H1 (cell line): ENCODE measurements around the gene PHC3. TPM values are rescaled to one million over a fixed set of nuclear protein-coding genes. Genes with fewer than 3 reads are reported as not detected.

Experiments
- CTCF ChIA-PET: fragments of 300-600 bp; sonication (Branson Sonifier 250); formaldehyde crosslinking; loops from one replicate; lab custom pipeline; 2021; ENCODE audit not compliant: partially characterized antibody; lab: Charles Lee
- POLR2A ChIA-PET: fragments of 300-600 bp; sonication (Branson Sonifier 250); formaldehyde crosslinking; loops from one replicate; lab custom pipeline; 2021; ENCODE audit warnings: inconsistent platforms; ENCODE audit not compliant: partially characterized antibody; lab: Charles Lee
- DNase-seq, 2 experiments: peaks; one replicate each; pipeline versions ENCODE4 v3.0.0 to v3.0.0-alpha.2; 2010 to 2022; ENCODE audit warnings: low spot score in 2 of 2, low read depth in 1 of 2, mixed read lengths in 1 of 2
- FAIRE-seq: peaks from 2 replicates; lab custom pipeline; 2011; peaks lifted over from hg19 to GRCh38; lab: Jason Lieb, UNC
- H2AFZ ChIP-seq: 2 replicates; pipeline ENCODE4 v1.8.1; 2012; ENCODE audit warnings: low read length, inconsistent platforms
- H2AK5ac ChIP-seq: 2 replicates; pipeline ENCODE4 v1.6.1; 2013; ENCODE audit warnings: low read depth, low read length
- H2BK120ac ChIP-seq: replicated peaks from 2 replicates; pipeline ENCODE3; 2013; ENCODE audit warnings: low read depth, low read length, inconsistent platforms
- H2BK12ac ChIP-seq: 2 replicates; pipeline ENCODE4 v1.6.1; 2013; ENCODE audit warnings: low read depth, low read length
- H2BK15ac ChIP-seq: 2 replicates; pipeline ENCODE4 v1.6.1; 2013; ENCODE audit warnings: low read length
- H2BK20ac ChIP-seq: 2 replicates; pipeline ENCODE4 v1.6.1; 2013; ENCODE audit warnings: low read length
- H2BK5ac ChIP-seq: 2 replicates; pipeline ENCODE4 v1.6.1; 2013; ENCODE audit warnings: low read depth, low read length
- H3K14ac ChIP-seq: 2 replicates; pipeline ENCODE4 v1.6.1; 2013; ENCODE audit warnings: inconsistent platforms; ENCODE audit not compliant: insufficient read length
- H3K18ac ChIP-seq: 2 replicates; pipeline ENCODE4 v1.6.1; 2013; ENCODE audit warnings: low read length; ENCODE audit errors: extremely low read depth
- H3K23ac ChIP-seq: 2 replicates; pipeline ENCODE4 v1.6.1; 2013; ENCODE audit warnings: inconsistent platforms; ENCODE audit not compliant: insufficient read length
- H3K23me2 ChIP-seq: 2 replicates; pipeline ENCODE4 v1.6.1; 2013; ENCODE audit warnings: low read depth, low read length
- H3K27ac ChIP-seq: 2 replicates; pipeline ENCODE4 v1.6.1; 2011; ENCODE audit warnings: low read depth, low read length, inconsistent platforms
- H3K27me3 ChIP-seq, 4 experiments: replicated peaks in 1 of 4; 1 replicate in 1 of 4; 2 replicates in 3 of 4; pipeline versions ENCODE4 v1.6.1 to v1.8.1; 2011 to 2013; ENCODE audit warnings: low read length in 3 of 4, mild to moderate bottlenecking in 3 of 4, inconsistent platforms in 2 of 4, mixed read lengths in 2 of 4, moderate library complexity in 1 of 4; ENCODE audit not compliant: control insufficient read depth in 3 of 4, insufficient read depth in 3 of 4; ENCODE audit errors: extremely low read depth in 1 of 4
- H3K36me3 ChIP-seq, 4 experiments: 2 replicates each; pipeline versions ENCODE4 v1.6.1 to v1.8.1; 2011 to 2013; ENCODE audit warnings: mild to moderate bottlenecking in 4 of 4, low read length in 3 of 4, moderate library complexity in 2 of 4, control low read depth in 1 of 4, inconsistent platforms in 1 of 4; ENCODE audit not compliant: insufficient read depth in 4 of 4, control insufficient read depth in 2 of 4
- H3K4ac ChIP-seq: replicated peaks from 2 replicates; pipeline ENCODE3; 2013; ENCODE audit warnings: low read length, low read depth, mixed read lengths, inconsistent platforms; ENCODE audit not compliant: insufficient read length
- H3K4me1 ChIP-seq, 4 experiments: replicated peaks in 1 of 4; 1 replicate in 1 of 4; 2 replicates in 3 of 4; pipeline versions ENCODE4 v1.6.1 to v1.8.1; 2011 to 2013; ENCODE audit warnings: low read length in 3 of 4, inconsistent platforms in 2 of 4, mixed read lengths in 1 of 4; ENCODE audit not compliant: insufficient read depth in 4 of 4, control insufficient read depth in 3 of 4
- H3K4me2 ChIP-seq, 2 experiments: 2 replicates each; pipeline versions ENCODE4 v1.6.1 to v1.8.1; 2011 to 2013; ENCODE audit warnings: low read depth in 2 of 2, low read length in 2 of 2, control low read depth in 1 of 2, inconsistent platforms in 1 of 2, mild to moderate bottlenecking in 1 of 2; ENCODE audit not compliant: insufficient read depth in 1 of 2
- H3K4me3 ChIP-seq, 4 experiments: fragments of 200-600, 300-600 bp in 1 of 4; sonication (generic), shearing (Covaris generic), sonication (Bioruptor Twin) in 1 of 4; 2 replicates each; pipeline versions ENCODE4 v1.5.1 to v1.8.1; 2011 to 2016; ENCODE audit warnings: low read length in 4 of 4, low read depth in 3 of 4, control low read depth in 2 of 4, inconsistent platforms in 2 of 4, mild to moderate bottlenecking in 2 of 4, mixed read lengths in 1 of 4, moderate library complexity in 1 of 4; ENCODE audit not compliant: insufficient read depth in 2 of 4; ENCODE audit errors: extremely low read depth in 1 of 4
- H3K56ac ChIP-seq: replicated peaks from 2 replicates; pipeline ENCODE3; 2013; ENCODE audit warnings: low read depth, mild to moderate bottlenecking, mixed read lengths, low read length, inconsistent platforms; ENCODE audit not compliant: insufficient read length
- H3K79me1 ChIP-seq: 2 replicates; pipeline ENCODE4 v1.6.1; 2013; ENCODE audit warnings: low read depth, low read length, control low read depth
- H3K79me2 ChIP-seq, 2 experiments: 2 replicates each; pipeline versions ENCODE4 v1.6.1 to v1.8.1; 2012 to 2013; ENCODE audit warnings: low read length in 2 of 2, mild to moderate bottlenecking in 2 of 2, inconsistent platforms in 1 of 2; ENCODE audit not compliant: insufficient read depth in 2 of 2, control insufficient read depth in 1 of 2
- H3K9ac ChIP-seq, 4 experiments: replicated peaks in 1 of 4; 1 replicate in 1 of 4; 2 replicates in 3 of 4; pipeline versions ENCODE4 v1.6.1 to v1.8.1; 2011 to 2013; ENCODE audit warnings: low read depth in 3 of 4, low read length in 3 of 4, control low read depth in 2 of 4, mild to moderate bottlenecking in 2 of 4, moderate library complexity in 2 of 4, inconsistent platforms in 1 of 4; ENCODE audit errors: extremely low read depth in 1 of 4
- H3K9me3 ChIP-seq, 2 experiments: 2 replicates each; pipeline versions ENCODE4 v1.6.1 to v1.8.1; 2012 to 2013; ENCODE audit warnings: mild to moderate bottlenecking in 2 of 2, moderate library complexity in 2 of 2, control low read depth in 1 of 2, inconsistent platforms in 1 of 2, low read depth in 1 of 2, low read length in 1 of 2, mixed read lengths in 1 of 2; ENCODE audit not compliant: insufficient read depth in 2 of 2
- H4K20me1 ChIP-seq, 2 experiments: replicated peaks in 1 of 2; 2 replicates each; pipeline versions ENCODE3 to v1.8.1; 2011 to 2013; ENCODE audit warnings: inconsistent platforms in 2 of 2, low read length in 2 of 2, mild to moderate bottlenecking in 1 of 2; ENCODE audit not compliant: insufficient read depth in 2 of 2, control insufficient read depth in 1 of 2
- H4K5ac ChIP-seq: 2 replicates; pipeline ENCODE4 v1.6.1; 2013; ENCODE audit warnings: low read length, low read depth, mixed read lengths, inconsistent platforms; ENCODE audit not compliant: insufficient read length
- H4K8ac ChIP-seq: 2 replicates; pipeline ENCODE4 v1.8.0; 2013; ENCODE audit warnings: mild to moderate bottlenecking, moderate library complexity, low read length, inconsistent platforms; ENCODE audit not compliant: insufficient read depth; ENCODE audit errors: extremely low read depth
- H4K91ac ChIP-seq: replicated peaks from 2 replicates; pipeline ENCODE3; 2013; ENCODE audit warnings: low read length, mixed read lengths, inconsistent platforms; ENCODE audit not compliant: insufficient read length
- CBX8 ChIP-seq: fragments of 300-800, 300-1000 bp; sonication (generic); IDR thresholded peaks from 2 replicates; pipeline ENCODE4 v1.7.1; 2016; ENCODE audit warnings: low read depth, low read length, borderline replicate concordance
- KDM5A ChIP-seq: fragments of 200-600 bp; IDR thresholded peaks from 2 replicates; pipeline ENCODE4 v1.7.1; 2012; ENCODE audit warnings: mild to moderate bottlenecking, low read length, inconsistent platforms, mixed read lengths
- NANOG ChIP-seq: IDR thresholded peaks from 2 replicates; pipeline ENCODE4 v1.6.1; 2011; ENCODE audit warnings: low read length, low read depth, mild to moderate bottlenecking, inconsistent platforms; ENCODE audit not compliant: insufficient read depth, poor library complexity, severe bottlenecking
- NRF1 ChIP-seq: IDR thresholded peaks from 2 replicates; pipeline ENCODE4 v1.6.1; 2011; ENCODE audit warnings: mild to moderate bottlenecking, low read depth, low read length, improper control_type of control experiment
- RAD21 ChIP-seq, 2 experiments: IDR thresholded peaks in 1 of 2; conservative IDR thresholded peaks in 1 of 2; 2 replicates each; pipeline ENCODE4 v1.6.1; 2011; ENCODE audit warnings: low read depth in 2 of 2, low read length in 2 of 2, improper control_type of control experiment in 1 of 2, inconsistent platforms in 1 of 2, mild to moderate bottlenecking in 1 of 2, moderate library complexity in 1 of 2
- SP1 ChIP-seq: IDR thresholded peaks from 2 replicates; pipeline ENCODE4 v1.6.1; 2011; ENCODE audit warnings: low read depth, low read length
- SP4 ChIP-seq: IDR thresholded peaks from 2 replicates; pipeline ENCODE4 v1.6.1; 2012; ENCODE audit warnings: low read length, inconsistent platforms
- SRF ChIP-seq: IDR thresholded peaks from 2 replicates; pipeline ENCODE4 v1.6.1; 2011; ENCODE audit warnings: mild to moderate bottlenecking, low read depth, low read length, moderate library complexity
- TAF1 ChIP-seq: IDR thresholded peaks from 2 replicates; pipeline ENCODE4 v1.6.1; 2011; ENCODE audit warnings: mild to moderate bottlenecking, low read depth, low read length
- WGBS, 2 experiments: shearing (Covaris generic) in 1 of 2; methylation state at CpG; one replicate each; pipeline versions ENCODE4 v1.1.6 to v1.1.7; 2013 to 2015; ENCODE audit warnings: low lambda C conversion rate in 2 of 2, mixed read lengths in 2 of 2, inconsistent platforms in 1 of 2, low coverage in 1 of 2, missing lambda C conversion rate in 1 of 2; ENCODE audit not compliant: insufficient replicate concordance in 2 of 2, insufficient coverage in 1 of 2, insufficient read length in 1 of 2; ENCODE audit errors: extremely low coverage in 1 of 2, missing lambda C conversion rate in 1 of 2; 5-methylcytosine and 5-hydroxymethylcytosine counted together
- polyA plus RNA-seq, 7 experiments: library from polyadenylated mRNA; depleted of rRNA in 3 of 7; stranded (reverse) in 5 of 7; unstranded in 2 of 7; fragments of >200 nt in 5 of 7; fragments of 200-250 nt in 2 of 7; gene quantifications; 1 replicate in 5 of 7; 2 replicates in 1 of 7; 4 replicates in 1 of 7; pipeline versions ENCODE4 v1.2.1 to v1.2.3, GENCODE V29; 2011 to 2013; ENCODE audit warnings: missing spikeins in 2 of 7, mixed read lengths in 2 of 7
- total RNA-seq: library from RNA; stranded (reverse); fragmentation: NEBNext Ultra II Directional; extraction: Animal tissue kit (Norgen Biotek cat#: 25700); gene quantifications from 2 replicates; pipeline ENCODE4 v1.2.1, GENCODE V29; 2021
- TF ChIP-seq, protein P1 (sequence below), 3 experiments: IDR thresholded peaks; 1 replicate in 2 of 3; 2 replicates in 1 of 3; pipeline versions ENCODE4 v1.5.1 to v1.6.1; 2011; ENCODE audit warnings: low read length in 3 of 3, mild to moderate bottlenecking in 3 of 3, inconsistent platforms in 2 of 3, low read depth in 1 of 3, moderate library complexity in 1 of 3; ENCODE audit not compliant: insufficient read depth in 1 of 3; ENCODE audit errors: control extremely low read depth in 1 of 3

The PHC3 gene
- total and polyA plus RNA-seq, 2 of the 8 experiments (the other 6 are each of a cell fraction or from before 2014, with no cell fraction given), result 26.4 to 29.2 TPM

DNA sequence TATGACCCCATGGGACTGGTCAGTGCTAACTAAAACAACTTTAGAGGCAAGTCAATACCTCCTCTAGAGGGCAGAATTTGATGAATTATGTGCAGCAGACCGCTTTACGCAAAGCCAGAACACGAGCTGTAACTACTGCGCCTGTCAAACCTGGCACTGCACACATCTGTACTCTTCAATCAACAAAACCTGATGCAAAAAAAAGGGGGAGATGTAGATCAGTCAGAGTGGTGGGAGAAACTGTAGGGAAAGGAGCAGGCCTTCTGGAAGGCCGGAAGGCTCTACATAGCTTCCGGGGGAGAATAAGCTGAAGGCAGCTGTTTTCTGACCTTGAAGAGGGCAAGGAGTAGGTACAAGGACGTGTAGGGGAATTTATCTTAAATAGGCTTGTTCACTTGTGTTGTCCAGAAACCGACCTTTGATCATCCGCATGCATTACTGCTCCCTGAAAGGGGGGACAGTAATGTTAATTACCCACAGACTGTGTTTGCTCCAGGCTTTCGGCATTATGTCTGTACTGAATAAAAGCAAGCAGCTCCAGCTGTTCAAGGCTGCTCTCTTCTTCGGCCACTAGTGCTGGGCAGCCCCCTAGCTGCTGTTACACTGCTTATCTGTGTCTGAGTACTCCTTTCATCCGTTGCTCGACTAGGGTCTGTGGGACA is 102.8 kb downstream of the PHC3 start:
- H2AK5ac ChIP-seq, result no peak overlapping the region
- H3K27me3 ChIP-seq, result no peaks in the 10 kb centered on the region
- no peak overlapping the region for H3K9ac ChIP-seq
- POLR2A ChIA-PET, result interaction anchor here (0.6 to 1.3 kb wide), 5 partner anchors 15 to 307 kb away, joined by 3 to 7 read pairs (median 4); partner anchors contain the start of gene MYNN
- no peak overlapping the region for H2BK12ac ChIP-seq
- H3K4me2 ChIP-seq, result no peak overlapping the region
- no peak for FAIRE-seq
- no peaks in the 10 kb centered on the region for H3K23me2 ChIP-seq
- H3K79me2 ChIP-seq, result no peaks in the 10 kb centered on the region
- no peak overlapping the region for H3K18ac ChIP-seq
- CTCF ChIA-PET, result interaction anchor here (0.6 to 4.5 kb wide), 29 partner anchors 8 to 886 kb away, joined by 3 to 34 read pairs (median 5); no protein-coding TSS in a partner anchor
- H3K79me1 ChIP-seq, result no peaks in the 10 kb centered on the region
- H4K91ac ChIP-seq, result no peak overlapping the region
- H4K20me1 ChIP-seq, result no peaks in the 10 kb centered on the region
- peaks cover 0 to 2% (median 0%) of the 10 kb centered on the region in 4 experiments; a peak in 1 of 7 replicates for H3K4me1 ChIP-seq
- no peak overlapping the region for H3K23ac ChIP-seq
- H2BK120ac ChIP-seq, result no peak overlapping the region
- no peak overlapping the region for H2BK15ac ChIP-seq
- no peak overlapping the region for H3K4me3 ChIP-seq
- H2BK20ac ChIP-seq, result no peak overlapping the region
- no peak overlapping the region for H3K27ac ChIP-seq
- H2BK5ac ChIP-seq, result no peak overlapping the region
- DNase-seq, result no peak
- no peak overlapping the region for H3K4ac ChIP-seq
- H3K9me3 ChIP-seq, result no peaks in the 10 kb centered on the region
- H3K14ac ChIP-seq, result no peak overlapping the region
- no peak overlapping the region for H4K8ac ChIP-seq
- peaks cover 0 to under 1% (median 0%) of the 10 kb centered on the region in 4 experiments; a peak in 1 of 8 replicates for H3K36me3 ChIP-seq
- no peak overlapping the region for H4K5ac ChIP-seq
- H3K56ac ChIP-seq, result no peak overlapping the region
- H2AFZ ChIP-seq, result no peak overlapping the region
- 86% methylated on average over 13 of the region's 13 CpGs; no CpG with 5 or more reads in 1 of the 2 experiments for WGBS, 2 experiments
- TF ChIP-seq SP4 (no peak), RAD21 (IDR thresholded peaks at IDR 0.05 in 1 of 2, conservative IDR thresholded peaks at IDR 0.05 in 1 of 2; ENCODE audit: low read depth in 2 of 2, low read length in 2 of 2) (peak; percentile 30 to 42), TAF1 (no peak), NRF1 (no peak), CBX8 (no peak), KDM5A (no peak), SRF (no peak), NANOG (no peak), SP1 (no peak)
- TF ChIP-seq, protein P1, sequence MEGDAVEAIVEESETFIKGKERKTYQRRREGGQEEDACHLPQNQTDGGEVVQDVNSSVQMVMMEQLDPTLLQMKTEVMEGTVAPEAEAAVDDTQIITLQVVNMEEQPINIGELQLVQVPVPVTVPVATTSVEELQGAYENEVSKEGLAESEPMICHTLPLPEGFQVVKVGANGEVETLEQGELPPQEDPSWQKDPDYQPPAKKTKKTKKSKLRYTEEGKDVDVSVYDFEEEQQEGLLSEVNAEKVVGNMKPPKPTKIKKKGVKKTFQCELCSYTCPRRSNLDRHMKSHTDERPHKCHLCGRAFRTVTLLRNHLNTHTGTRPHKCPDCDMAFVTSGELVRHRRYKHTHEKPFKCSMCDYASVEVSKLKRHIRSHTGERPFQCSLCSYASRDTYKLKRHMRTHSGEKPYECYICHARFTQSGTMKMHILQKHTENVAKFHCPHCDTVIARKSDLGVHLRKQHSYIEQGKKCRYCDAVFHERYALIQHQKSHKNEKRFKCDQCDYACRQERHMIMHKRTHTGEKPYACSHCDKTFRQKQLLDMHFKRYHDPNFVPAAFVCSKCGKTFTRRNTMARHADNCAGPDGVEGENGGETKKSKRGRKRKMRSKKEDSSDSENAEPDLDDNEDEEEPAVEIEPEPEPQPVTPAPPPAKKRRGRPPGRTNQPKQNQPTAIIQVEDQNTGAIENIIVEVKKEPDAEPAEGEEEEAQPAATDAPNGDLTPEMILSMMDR (IDR thresholded peaks at IDR 0.05; ENCODE audit: control extremely low read depth in 1 of 3, insufficient read depth in 1 of 3, low read depth in 1 of 3, low read length in 3 of 3), result peak; percentile 16 to 35 (median 32); a peak in 3 of 4 replicates
